Measurements from ENCODE around the gene NF2. TPM values are rescaled to one million over a fixed set of nuclear protein-coding genes. Genes with fewer than 3 reads are reported as not detected.

NF2 gene
- polyA plus RNA-seq, 3 donors, result 25.9 to 31.5 (median 29.3) TPM

DNA sequence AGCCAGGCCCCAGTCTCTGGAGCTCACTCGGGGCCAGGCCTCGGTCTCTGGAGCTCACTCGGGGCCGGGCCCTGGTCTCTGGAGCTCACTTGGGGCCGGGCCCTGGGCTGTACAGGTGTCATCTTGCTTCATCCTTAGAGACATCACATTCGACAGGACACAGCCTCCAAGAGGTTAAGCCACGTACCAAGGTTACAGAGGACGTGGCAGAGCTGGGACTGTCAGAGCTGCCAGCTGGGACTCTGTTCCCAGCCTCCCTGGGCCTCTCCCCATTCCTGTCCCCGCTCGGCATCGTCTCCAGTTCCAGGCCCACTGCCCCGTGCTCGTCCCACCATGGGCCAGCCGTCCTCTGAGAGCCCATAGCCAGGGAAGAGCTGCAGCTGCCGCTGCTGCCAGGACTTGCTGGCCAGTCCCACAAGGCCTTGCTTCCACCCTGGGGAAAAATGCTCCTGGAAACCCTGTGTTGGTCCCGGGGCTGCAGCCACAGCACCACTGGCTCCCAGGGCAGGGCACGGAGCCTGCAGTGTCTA lies 136.0 kb downstream of the NF2 start:
- no peak for DNase-seq

- no peak for DNase-seq
Measured at GRCh38 chr22:29740216-29740615, 136.8 kb downstream of the NF2 start.

GRCh38 chr22:29741926-29742325 lies 138.5 kb downstream of the NF2 start:
- DNase-seq, result no peak

- no peak for DNase-seq
Measured at GRCh38 chr22:29742326-29742725, 138.9 kb downstream of the NF2 start.

GRCh38 chr22:29744902-29745301 lies 141.5 kb downstream of the NF2 start:
- no peak for DNase-seq

DNA sequence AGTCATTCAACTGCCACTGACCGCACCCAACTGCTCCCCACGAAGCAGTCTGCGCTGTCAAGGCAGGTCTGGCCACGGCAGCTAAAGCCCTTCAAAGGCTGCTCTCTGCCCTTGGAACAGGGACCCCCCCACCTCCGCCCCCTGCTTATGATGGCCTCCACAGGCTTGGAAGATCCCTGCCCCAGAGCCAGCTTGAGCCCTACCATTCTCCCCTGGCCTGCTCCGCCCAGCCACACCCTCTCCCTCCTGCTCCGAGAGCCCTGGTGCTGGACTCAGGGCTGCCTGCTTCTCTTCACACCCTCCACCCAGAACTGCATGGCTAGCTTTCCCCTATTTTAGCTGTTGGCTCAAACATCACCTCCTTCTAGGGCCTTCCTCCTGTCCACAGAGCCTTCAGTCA lies 144.4 kb downstream of the NF2 start:
- no peak for DNase-seq

Other genes starting within 250 kb of the NF2 start
- 10 to 100 TPM; 44.2 to 48.8 (median 46.9) TPM for gene AP1B1, start 215.1 kb upstream of the NF2 start, polyA plus RNA-seq (ENCODE audit: insufficient read length in 3 of 3)
- 1 to 10 TPM; 1.1 to 2.0 (median 1.6) TPM for gene RFPL1, start 165.1 kb upstream of the NF2 start, polyA plus RNA-seq (ENCODE audit: insufficient read length in 3 of 3)
- 1 to 10 TPM; 7.7 to 8.1 (median 8.1) TPM for gene NEFH, start 123.4 kb upstream of the NF2 start, polyA plus RNA-seq (ENCODE audit: insufficient read length in 3 of 3)
- 10 to 100 TPM; 31.5 to 37.1 (median 33.6) TPM for gene THOC5, start 49.9 kb upstream of the NF2 start, polyA plus RNA-seq (ENCODE audit: insufficient read length in 3 of 3)
- 100 to 1,000 TPM; 142 to 170 (median 157) TPM for gene NIPSNAP1, start 22.5 kb upstream of the NF2 start, polyA plus RNA-seq (ENCODE audit: insufficient read length in 3 of 3)
- gene CABP7, start 116.4 kb downstream of the NF2 start, polyA plus RNA-seq (ENCODE audit: insufficient read length in 3 of 3), result under 1 TPM in 2 of 3 donors, not detected in 1; 0.11 to 0.12 TPM
- gene ZMAT5, start 163.4 kb downstream of the NF2 start, polyA plus RNA-seq (ENCODE audit: insufficient read length in 3 of 3), result 10 to 100 TPM; 22.5 to 29.7 (median 27.1) TPM
- gene UQCR10, start 163.7 kb downstream of the NF2 start, polyA plus RNA-seq (ENCODE audit: insufficient read length in 3 of 3), result 100 to 1,000 TPM; 136 to 168 (median 151) TPM
- 10 to 100 TPM; 49.1 to 54.4 (median 52.1) TPM for gene ASCC2, start 234.6 kb downstream of the NF2 start, polyA plus RNA-seq (ENCODE audit: insufficient read length in 3 of 3)